Heart left ventricle (tissue), 16 donors: ENCODE data around the gene BICRAL. TPM values are rescaled to one million over a fixed set of nuclear protein-coding genes. Genes with fewer than 3 reads are reported as not detected.
A peak's percentile ranks its signal among the peaks of the same experiment; 100 is the strongest.

Experiments
- ATAC-seq, 4 donors: fragments of 200-7000 bp; cut with Tn5 transposase; one replicate each; pipeline ENCODE4 v1.9.1; 2020 to 2022; ENCODE audit warnings: moderate library complexity in 4 of 4, mild to moderate bottlenecking in 3 of 4, moderate number of reproducible peaks in 1 of 4
- DNase-seq, 5 donors: peaks; one replicate each; pipeline ENCODE4 v3.0.0-alpha.2; 2020
- H3K27ac ChIP-seq, 12 donors: fragments of 200-600 bp; sonication (generic) in 4 of 12; one replicate each; pipeline versions ENCODE4 v1.5.0 to v1.8.0; 2016 to 2022; ENCODE audit warnings: mild to moderate bottlenecking in 2 of 12
- H3K27me3 ChIP-seq, 9 donors: fragments of 200-600 bp; sonication (generic) in 2 of 9; one replicate each; pipeline versions ENCODE4 v1.5.1 to v1.8.0; 2016 to 2022; ENCODE audit warnings: mild to moderate bottlenecking in 3 of 9
- H3K36me3 ChIP-seq, 9 donors: fragments of 200-600 bp; sonication (generic) in 2 of 9; one replicate each; pipeline versions ENCODE4 v1.5.0 to v1.8.0; 2018 to 2022; ENCODE audit warnings: mild to moderate bottlenecking in 2 of 9
- H3K4me1 ChIP-seq, 12 donors: fragments of 200-600 bp; sonication (generic) in 4 of 12; one replicate each; pipeline versions ENCODE4 v1.5.0 to v1.8.0; 2016 to 2022; ENCODE audit warnings: mild to moderate bottlenecking in 3 of 12
- H3K4me3 ChIP-seq, 12 donors: fragments of 200-600 bp; sonication (generic) in 4 of 12; one replicate each; pipeline versions ENCODE4 v1.5.0 to v1.8.0; 2017 to 2022; ENCODE audit warnings: mild to moderate bottlenecking in 9 of 12, moderate library complexity in 4 of 12
- H3K9me3 ChIP-seq, 12 donors: fragments of 200-600 bp; sonication (generic) in 4 of 12; one replicate each; pipeline versions ENCODE4 v1.5.0 to v1.8.0; 2016 to 2022; ENCODE audit warnings: mild to moderate bottlenecking in 1 of 12
- POLR2A ChIP-seq, 2 donors: fragments of 450-650 bp; IDR thresholded peaks; one replicate each; pipeline ENCODE4 v1.6.1; 2017; ENCODE audit warnings: antibody characterized with exemption in 2 of 2, mild to moderate bottlenecking in 2 of 2, moderate library complexity in 2 of 2
- WGBS, 4 donors: extraction: QIAGEN DNeasy Blood & Tissue Kit in 2 of 4; methylation state at CpG; one replicate each; pipeline versions ENCODE4 v1.1.5 to v1.1.7; 2013 to 2018; 5-methylcytosine and 5-hydroxymethylcytosine counted together
- intact Hi-C, 10 donors: fragments of 100-400 bp; cut with DNase I; formaldehyde crosslinking; loops; one replicate each; pipeline versions ENCODE4 v1.11.1 to v1.14.2; 2022
- polyA plus RNA-seq, 2 donors: library from polyadenylated mRNA; stranded (reverse); fragments of 200-250 nt; gene quantifications; one replicate each; pipeline ENCODE4 v1.2.3, GENCODE V29; 2013
- total RNA-seq, 9 donors: library from RNA; depleted of rRNA in 2 of 9; stranded (reverse); fragments of >200 nt in 2 of 9; fragmentation: NEBNext Ultra II Directional in 3 of 9; extraction: Animal tissue kit (Norgen Biotek cat#: 25700) in 3 of 9; gene quantifications; one replicate each; pipeline versions ENCODE4 v1.1.0 to v1.2.4, GENCODE V29; 2016 to 2023
- TF ChIP-seq, protein P1 (sequence below), 12 donors: fragments of 200-600 bp; sonication (generic) in 4 of 12; IDR thresholded peaks; one replicate each; pipeline versions ENCODE4 v1.5.0 to v1.8.0; 2018 to 2022; ENCODE audit warnings: antibody characterized with exemption in 12 of 12, mild to moderate bottlenecking in 5 of 12
- donor health status: ischemic (EF 13 %, LVEDD 7.1; RV severe dilation, severe dysfunction).
- donor health status: healthy with polysubstance abuse.
- donor health status: DM: no; HTN: yes; CAD: no.
- donor health status: DM: no; HTN: no; CAD: no.
- donor health status: ischemic (EF 25% LVEDD 6.9; RV normal size, moderate dysfunction).
- donor health status: ischemic (EF 25% LVEDD 5.7; RV mildly dilated, moderate dysfunction).
- donor health status: healthy.
- donor health status: DM: yes; HTN: yes; CAD: no.
- donor health status: ischemic (EF 35%, LVEDD 5.7; RV mildly dilated, moderate dysfunction).
- donor health status: nonischemic (EF 11% LVEDD 7.7; RV severe dilation, severe dysfunction).
- donor health status: DM: yes; HTN: yes; CAD: no.
- donor health status: PGD.
- donor health status: ischemic (EF 29% LVEDD 5.4; RV normal size, mild dysfunction).
- donor health status: nonischemic (EF 23%, LVEDD 6.1; RV moderate dilation, normal function).

Gene BICRAL
- total and polyA plus RNA-seq, 11 donors = 2.5 to 17.1 (median 11.7) TPM

DNA sequence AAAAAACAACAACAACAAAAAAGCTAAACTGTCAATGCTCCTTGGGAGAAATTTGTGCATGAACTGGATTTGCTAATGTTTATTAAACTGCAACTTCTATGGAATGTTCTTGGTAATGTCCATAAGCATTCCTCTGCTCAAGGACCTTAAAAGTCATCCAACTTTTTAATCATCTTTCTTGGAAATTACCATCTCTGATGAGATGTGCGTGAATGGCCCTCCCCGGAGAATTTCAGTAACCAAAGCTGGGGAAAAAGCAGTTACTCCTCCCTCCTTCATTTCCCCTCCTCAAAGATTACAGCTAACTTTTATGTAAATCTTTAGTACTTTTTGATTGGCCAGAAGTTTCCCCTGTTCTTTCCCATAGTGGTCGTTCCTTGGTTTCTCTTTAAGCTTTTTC lies 41.1 kb upstream of the BICRAL start:
- peaks cover 0 to 3% (median 0%) of the 10 kb centered on the region in 9 donors for H3K36me3 ChIP-seq
- DNase-seq = no peak
- TF ChIP-seq, protein P1, sequence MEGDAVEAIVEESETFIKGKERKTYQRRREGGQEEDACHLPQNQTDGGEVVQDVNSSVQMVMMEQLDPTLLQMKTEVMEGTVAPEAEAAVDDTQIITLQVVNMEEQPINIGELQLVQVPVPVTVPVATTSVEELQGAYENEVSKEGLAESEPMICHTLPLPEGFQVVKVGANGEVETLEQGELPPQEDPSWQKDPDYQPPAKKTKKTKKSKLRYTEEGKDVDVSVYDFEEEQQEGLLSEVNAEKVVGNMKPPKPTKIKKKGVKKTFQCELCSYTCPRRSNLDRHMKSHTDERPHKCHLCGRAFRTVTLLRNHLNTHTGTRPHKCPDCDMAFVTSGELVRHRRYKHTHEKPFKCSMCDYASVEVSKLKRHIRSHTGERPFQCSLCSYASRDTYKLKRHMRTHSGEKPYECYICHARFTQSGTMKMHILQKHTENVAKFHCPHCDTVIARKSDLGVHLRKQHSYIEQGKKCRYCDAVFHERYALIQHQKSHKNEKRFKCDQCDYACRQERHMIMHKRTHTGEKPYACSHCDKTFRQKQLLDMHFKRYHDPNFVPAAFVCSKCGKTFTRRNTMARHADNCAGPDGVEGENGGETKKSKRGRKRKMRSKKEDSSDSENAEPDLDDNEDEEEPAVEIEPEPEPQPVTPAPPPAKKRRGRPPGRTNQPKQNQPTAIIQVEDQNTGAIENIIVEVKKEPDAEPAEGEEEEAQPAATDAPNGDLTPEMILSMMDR (IDR thresholded peaks at IDR 0.05) = no peak
- no peak for TF ChIP-seq POLR2A (IDR thresholded peaks at IDR 0.05)
- H3K4me3 ChIP-seq = no peak overlapping the region
- WGBS, 4 donors = 51 to 64% (median 57%) methylated on average over 3 of the region's 3 CpGs
- no peak for ATAC-seq
- no peaks in the 10 kb centered on the region for H3K27me3 ChIP-seq
- H3K27ac ChIP-seq = no peak overlapping the region
- H3K4me1 ChIP-seq = peaks cover 0 to 20% (median 17%) of the 10 kb centered on the region in 12 donors
- intact Hi-C loops = no loop called here
- no peaks in the 10 kb centered on the region for H3K9me3 ChIP-seq

DNA sequence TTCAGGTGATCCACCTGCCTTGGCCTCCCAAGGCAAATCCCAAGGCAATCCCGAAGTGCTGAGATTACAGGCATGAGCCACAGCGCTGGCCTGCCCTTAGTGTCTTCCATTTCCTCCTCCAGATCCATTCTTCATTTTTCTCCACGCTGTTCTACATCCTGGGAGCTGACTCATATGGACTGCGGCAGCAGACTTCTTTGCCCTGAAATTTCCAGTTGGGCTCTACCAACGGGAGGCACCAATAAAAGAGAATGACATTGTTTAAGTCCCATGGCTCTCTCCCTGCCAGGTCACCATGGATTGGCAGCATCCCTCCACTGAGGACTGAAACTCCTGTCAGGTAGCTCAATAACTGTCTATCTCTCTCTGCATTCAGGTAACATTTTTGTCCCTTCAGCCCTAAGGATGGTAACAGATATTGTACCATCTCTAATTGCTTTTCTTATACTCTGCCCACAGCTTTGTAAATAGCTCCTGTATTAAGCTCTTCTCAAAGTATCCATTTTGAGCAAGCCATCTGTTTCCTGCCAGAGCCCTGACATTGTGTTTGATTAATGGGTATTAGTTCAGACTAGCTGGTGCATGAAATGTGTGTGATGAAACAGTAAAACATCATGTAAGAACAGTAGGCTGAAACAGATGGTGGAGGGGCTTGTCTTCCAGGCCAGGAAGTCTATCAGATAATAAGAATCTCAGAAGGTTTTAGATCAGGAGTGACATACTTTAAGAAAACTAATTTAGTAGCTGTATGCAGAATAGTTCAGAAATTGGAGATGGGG lies 39.5 kb upstream of the BICRAL start:
- Histone ChIP-seq H3K36me3 (peaks cover 0 to 3% (median 0%) of the 10 kb centered on the region in 9 donors), H3K9me3 (no peaks in the 10 kb centered on the region), H3K4me1 (peaks cover 0 to 21% (median 17%) of the 10 kb centered on the region in 12 donors), H3K4me3 (no peak overlapping the region), H3K27me3 (no peaks in the 10 kb centered on the region), H3K27ac (no peak overlapping the region)
- ATAC-seq (no peak), DNase-seq (no peak)
- no peak for TF ChIP-seq POLR2A (IDR thresholded peaks at IDR 0.05)
- TF ChIP-seq, protein P1 (IDR thresholded peaks at IDR 0.05) = no peak
- 70 to 84% (median 79%) methylated on average over 5 of the region's 5 CpGs for WGBS, 4 donors
- intact Hi-C loops = no loop called here

DNA sequence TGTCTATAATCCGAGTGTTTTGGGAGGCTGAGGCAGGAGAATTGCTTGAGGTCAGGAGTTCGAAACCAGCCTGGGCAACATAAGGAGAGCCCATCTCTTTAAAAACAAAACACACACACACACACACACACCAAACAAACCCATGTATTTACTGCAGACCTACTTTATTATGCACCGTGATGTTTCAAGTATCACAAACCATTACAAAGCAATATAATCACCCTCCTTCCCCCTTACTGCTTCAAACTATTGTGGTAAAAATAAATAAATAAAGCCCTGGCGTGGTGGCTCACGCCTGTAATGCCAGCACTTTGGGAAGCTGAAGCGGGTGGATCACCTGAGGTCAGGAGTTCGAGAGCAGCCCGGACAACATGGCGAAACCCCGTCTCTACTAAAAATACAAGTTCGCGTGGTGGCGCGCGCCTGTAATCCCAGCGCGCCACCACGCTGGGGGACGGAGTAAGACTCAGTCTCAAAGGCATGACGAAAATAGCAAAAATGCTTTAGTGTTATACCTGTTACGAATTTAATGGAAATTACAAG lies 37.4 kb upstream of the BICRAL start:
- ATAC-seq (no peak), DNase-seq (no peak)
- Histone ChIP-seq H3K4me3 (peak overlapping the region; percentile 55 to 99 (median 96)), H3K9me3 (no peaks in the 10 kb centered on the region), H3K4me1 (peaks cover 0 to 37% (median 24%) of the 10 kb centered on the region in 12 donors), H3K36me3 (peaks cover 0 to 3% (median 0%) of the 10 kb centered on the region in 9 donors), H3K27ac (peak overlapping the region in 6 of 12 donors; percentile 88 to 97 (median 93)), H3K27me3 (no peaks in the 10 kb centered on the region)
- intact Hi-C loops = no loop called here
- 42 to 61% (median 55%) methylated on average over 21 of the region's 21 CpGs for WGBS, 4 donors
- TF ChIP-seq, protein P1 (IDR thresholded peaks at IDR 0.05) = no peak
- no peak for TF ChIP-seq POLR2A (IDR thresholded peaks at IDR 0.05)

DNA sequence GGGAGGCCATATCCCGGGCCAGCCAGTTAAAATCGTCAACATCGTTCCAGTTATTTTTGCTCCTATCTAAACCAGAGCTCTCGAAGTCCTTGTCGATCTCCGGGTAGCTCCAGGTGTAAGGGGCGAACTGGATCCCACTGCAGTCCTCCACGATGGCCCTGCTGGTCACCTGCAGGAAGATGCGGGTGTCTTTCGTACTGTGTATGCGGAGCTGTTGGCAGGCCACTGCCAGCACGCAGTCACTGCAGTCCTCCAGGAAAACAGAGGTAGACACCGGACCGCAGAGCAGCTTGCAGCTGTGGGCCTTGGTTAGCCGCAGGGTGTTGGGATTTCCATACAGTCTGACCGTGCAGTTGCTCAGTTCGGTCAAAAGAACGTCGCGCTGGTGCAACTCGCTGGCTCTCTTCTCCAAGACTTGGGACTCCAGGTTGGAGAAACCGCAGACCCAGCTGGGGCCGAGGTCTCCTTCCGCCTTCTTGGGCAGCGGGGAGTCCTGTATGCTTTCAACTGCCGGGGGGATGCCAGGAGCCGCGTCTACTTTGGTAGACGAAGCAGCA lies 36.7 kb upstream of the BICRAL start:
- Histone ChIP-seq H3K4me3 (peak overlapping the region; percentile 55 to 99 (median 96)), H3K27ac (peak overlapping the region; percentile 77 to 97 (median 92)), H3K36me3 (peaks cover 0 to 3% (median 0%) of the 10 kb centered on the region in 9 donors), H3K27me3 (no peaks in the 10 kb centered on the region), H3K4me1 (peaks cover 0 to 37% (median 24%) of the 10 kb centered on the region in 12 donors), H3K9me3 (no peaks in the 10 kb centered on the region)
- TF ChIP-seq, protein P1 (IDR thresholded peaks at IDR 0.05) = no peak
- no peak for TF ChIP-seq POLR2A (IDR thresholded peaks at IDR 0.05)
- ATAC-seq (no peak), DNase-seq (peak; percentile 18 to 58 (median 29))
- 1 to 4% (median 2%) methylated on average over 12 to 29 of the region's 29 CpGs for WGBS, 4 donors
- intact Hi-C loops = loop anchor here in 5 of 10 donors (5.0 kb wide), 2 partner anchors 37 to 132 kb away; partner anchors contain the start of genes BICRAL (in 3 of the 5) and RPL7L1 (in 2 of the 5)
